NB4 (cell line): Measurements from ENCODE around the gene RDX.
A peak's percentile ranks its signal among the peaks of the same experiment; 100 is the strongest.

Source experiments
- MYC ChIP-seq: IDR thresholded peaks from 2 replicates; pipeline ENCODE4 v1.6.1; 2011; ENCODE audit warnings: low read depth, low read length
- POLR2A ChIP-seq: IDR thresholded peaks from 2 replicates; pipeline ENCODE4 v1.6.1; 2011; ENCODE audit warnings: mild to moderate bottlenecking; ENCODE audit not compliant: insufficient read length; ENCODE audit errors: extremely low read depth
- TF ChIP-seq, protein P1 (sequence below): IDR thresholded peaks from one replicate; pipeline ENCODE4 v1.5.1; 2012; ENCODE audit warnings: low read depth, low read length
- TF ChIP-seq, protein P2 (sequence below): IDR thresholded peaks from 2 replicates; pipeline ENCODE4 v1.6.1; 2011; ENCODE audit warnings: low read depth, low read length

DNA sequence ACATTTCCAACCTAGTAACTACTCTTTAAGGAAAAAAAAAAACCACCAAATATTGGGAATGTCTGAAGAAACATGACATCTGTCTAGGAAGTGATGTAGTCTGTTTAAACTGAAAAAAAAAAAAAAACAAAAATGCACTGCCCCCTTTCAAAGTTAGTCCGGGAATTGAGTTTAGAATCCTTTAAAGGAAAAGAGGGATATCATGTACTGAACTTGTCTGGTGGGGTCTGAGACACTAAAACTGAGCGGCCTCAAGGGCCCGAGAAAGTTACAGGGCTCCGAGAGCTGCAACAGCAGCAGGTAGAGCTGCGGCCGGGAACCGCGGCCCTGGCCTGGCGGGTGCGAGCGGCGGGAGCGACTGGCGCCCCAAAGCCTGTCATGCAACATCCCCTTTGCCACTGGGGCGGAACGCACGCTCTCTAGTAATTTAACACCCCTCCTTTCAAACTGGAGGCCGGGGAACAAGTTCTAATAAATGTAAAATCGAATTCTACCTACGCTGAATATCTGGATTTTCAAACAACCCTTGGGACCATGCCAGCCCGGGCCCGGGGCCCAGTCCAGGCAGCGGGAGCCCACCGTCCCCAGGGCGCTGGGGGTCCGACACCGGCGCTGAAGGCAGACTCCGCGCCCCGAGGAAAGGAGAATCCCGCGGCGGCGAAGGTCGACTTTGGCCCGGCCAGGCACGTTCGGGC is 736 bp downstream of the RDX start:
- TF ChIP-seq, protein P1, sequence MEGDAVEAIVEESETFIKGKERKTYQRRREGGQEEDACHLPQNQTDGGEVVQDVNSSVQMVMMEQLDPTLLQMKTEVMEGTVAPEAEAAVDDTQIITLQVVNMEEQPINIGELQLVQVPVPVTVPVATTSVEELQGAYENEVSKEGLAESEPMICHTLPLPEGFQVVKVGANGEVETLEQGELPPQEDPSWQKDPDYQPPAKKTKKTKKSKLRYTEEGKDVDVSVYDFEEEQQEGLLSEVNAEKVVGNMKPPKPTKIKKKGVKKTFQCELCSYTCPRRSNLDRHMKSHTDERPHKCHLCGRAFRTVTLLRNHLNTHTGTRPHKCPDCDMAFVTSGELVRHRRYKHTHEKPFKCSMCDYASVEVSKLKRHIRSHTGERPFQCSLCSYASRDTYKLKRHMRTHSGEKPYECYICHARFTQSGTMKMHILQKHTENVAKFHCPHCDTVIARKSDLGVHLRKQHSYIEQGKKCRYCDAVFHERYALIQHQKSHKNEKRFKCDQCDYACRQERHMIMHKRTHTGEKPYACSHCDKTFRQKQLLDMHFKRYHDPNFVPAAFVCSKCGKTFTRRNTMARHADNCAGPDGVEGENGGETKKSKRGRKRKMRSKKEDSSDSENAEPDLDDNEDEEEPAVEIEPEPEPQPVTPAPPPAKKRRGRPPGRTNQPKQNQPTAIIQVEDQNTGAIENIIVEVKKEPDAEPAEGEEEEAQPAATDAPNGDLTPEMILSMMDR = no peak
- TF ChIP-seq MYC (peak; percentile 36; the same call in 1 of the 2 replicates), POLR2A (no peak)
- TF ChIP-seq, protein P2, sequence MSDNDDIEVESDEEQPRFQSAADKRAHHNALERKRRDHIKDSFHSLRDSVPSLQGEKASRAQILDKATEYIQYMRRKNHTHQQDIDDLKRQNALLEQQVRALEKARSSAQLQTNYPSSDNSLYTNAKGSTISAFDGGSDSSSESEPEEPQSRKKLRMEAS = peak; percentile 11; the same call in 1 of the 2 replicates
